ENCODE results near the gene TOR2A.

GRCh38 chr9:127723444-127723843 is 11.7 kb downstream of the TOR2A start:
- TF ChIP-seq CTCF (IDR thresholded peaks at IDR 0.05): no peak
- TF ChIP-seq POLR2AphosphoS5 (IDR thresholded peaks at IDR 0.05): no peak

All from breast epithelium (tissue), 3 donors.